Measurements from ENCODE around the gene PLEKHA1.
A peak's percentile ranks its signal among the peaks of the same experiment; 100 is the strongest.

PLEKHA1 gene

DNA sequence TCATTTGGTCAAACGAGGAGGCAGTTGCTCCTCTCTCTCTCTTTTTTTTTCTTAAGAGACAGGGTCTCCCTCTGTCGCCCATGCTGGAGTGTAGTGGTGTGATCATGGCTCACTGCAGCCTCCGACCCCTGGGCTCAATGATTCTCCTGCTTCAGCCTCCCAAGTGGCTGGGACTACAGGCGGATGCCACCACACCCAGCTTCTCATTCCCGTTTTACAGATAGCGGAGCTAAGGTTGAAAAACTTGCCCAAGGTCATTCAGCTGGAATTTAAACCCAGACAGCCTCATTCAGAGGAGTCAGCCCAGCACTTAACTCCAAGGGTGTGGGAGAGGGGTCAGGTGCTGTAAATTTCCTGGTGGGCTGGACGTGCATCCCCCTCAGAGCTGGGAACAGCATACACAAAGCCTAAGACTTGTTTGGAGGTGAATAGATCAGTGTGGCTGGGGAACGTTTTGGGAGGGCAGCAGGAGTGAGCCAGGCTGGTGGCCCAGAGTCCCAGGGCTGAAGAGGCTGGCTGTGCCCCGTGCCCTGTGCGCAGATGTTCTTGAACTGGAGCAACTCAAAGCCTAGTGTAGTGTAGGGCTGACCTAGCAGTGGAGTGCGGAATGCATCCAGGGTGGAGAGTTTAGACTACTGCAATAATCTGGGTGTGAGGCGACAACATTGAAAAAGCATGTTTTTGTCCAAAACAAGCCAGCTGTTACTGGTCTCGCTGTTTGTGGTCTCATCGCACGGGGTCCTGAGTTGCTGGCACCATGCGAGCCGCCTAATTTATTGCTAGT is 89.2 kb downstream of the PLEKHA1 start:
- no peak for DNase-seq

DNA sequence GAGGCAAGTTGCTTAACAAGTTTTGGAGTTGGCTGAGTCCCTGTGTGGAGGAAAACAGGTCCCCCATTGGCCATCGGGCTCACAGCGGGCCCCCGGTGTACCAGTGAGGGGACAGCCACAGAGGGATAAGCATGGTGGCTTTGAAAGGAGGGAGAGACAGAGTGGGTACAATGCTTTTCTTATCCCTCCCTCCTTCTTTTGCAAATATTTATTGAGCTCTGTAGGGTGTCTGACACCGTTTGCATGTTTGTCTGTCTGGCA is 89.7 kb downstream of the PLEKHA1 start:
- no peak for DNase-seq

DNA sequence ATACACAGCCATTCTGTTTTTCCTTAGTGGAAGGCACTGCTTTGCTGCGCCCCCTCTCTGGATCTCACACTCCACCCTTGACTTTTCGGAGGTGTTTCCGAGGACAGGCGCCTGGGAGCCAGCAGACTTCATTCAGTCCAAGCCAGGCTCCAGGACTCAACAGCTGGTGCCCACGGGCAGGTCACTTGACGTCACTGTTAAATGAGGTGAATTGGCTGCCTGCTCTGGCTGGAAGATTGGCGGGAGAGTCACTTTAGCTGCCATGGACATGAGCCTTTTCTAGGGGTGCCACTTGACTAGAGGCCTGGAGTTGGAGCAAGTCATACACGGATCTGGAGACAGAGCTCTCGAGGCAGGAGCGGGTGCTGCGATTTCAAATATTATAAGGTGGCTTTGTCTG is 90.1 kb downstream of the PLEKHA1 start:
- no peak for DNase-seq

DNA sequence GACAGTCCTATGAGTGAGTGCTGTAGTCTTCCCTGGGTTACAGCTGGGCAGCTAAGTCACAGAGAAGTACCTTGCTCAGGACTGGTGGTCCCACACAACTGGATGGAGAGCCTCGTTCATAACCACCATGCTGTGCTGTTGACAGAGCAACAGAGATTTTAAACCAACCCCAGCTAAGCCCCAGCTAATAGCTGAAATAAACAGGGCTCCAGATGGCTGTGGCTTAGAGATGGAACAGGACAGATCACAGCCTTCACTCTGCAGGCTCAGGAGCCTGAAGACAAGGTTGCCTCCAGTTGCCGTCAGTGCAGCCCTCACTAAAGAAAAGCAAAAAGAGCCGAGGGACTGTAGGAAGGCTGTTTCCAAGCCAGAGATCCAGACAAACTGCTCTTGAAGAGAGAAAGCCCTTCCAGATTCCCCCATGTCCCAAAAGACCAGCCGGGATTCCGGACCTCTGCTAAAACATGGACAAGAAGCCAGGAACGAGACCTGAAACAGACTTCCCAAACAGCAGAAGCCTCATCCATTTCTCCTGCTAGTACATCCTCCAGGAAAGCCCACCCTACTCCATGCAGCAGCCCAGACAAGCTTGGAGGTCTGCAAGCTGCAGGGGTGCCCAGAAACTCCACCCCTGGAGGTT is 91.0 kb downstream of the PLEKHA1 start:
- no peak for DNase-seq

DNA sequence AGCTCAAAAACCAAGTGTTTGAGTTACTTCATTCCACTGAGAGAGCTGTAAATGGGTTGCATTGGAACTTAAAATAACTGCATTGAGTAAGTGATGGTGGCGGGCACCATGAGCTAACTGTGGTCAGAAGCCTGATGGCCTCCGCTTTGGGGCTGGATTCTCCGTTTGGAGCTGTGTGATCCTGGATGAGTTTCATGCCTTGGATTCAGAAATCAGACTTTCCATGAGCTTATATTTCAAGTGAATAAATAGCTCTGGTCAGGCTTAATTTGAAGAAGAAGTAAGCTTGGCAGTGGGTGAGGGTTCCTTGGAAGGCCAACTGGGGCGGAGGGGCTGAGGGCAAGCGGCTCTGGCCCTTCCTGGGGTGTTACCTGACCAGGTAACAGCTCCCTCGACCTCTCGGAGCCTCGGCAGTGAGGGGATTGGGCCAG is 92.5 kb downstream of the PLEKHA1 start:
- DNase-seq: peak; percentile 62 to 75

DNA sequence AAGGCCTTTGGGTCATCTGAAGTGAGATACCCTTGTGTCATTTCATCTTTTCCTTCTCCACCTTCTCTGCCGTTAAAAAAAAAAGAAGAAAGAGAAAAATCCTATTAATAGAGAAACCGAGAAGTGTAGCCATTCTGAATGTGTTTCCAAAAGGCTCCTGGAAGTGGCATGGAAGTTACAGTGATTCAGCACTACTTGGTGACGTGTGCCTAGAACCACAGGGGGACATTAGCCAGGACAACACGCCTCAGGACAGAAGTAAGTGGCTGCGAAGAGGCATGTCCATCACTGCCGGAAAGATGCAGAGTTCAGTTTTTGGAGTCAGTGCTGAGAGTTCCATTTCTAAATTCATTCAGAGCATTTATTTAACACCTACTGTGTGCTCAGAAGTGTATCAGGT is 93.2 kb downstream of the PLEKHA1 start:
- DNase-seq: no peak

DNA sequence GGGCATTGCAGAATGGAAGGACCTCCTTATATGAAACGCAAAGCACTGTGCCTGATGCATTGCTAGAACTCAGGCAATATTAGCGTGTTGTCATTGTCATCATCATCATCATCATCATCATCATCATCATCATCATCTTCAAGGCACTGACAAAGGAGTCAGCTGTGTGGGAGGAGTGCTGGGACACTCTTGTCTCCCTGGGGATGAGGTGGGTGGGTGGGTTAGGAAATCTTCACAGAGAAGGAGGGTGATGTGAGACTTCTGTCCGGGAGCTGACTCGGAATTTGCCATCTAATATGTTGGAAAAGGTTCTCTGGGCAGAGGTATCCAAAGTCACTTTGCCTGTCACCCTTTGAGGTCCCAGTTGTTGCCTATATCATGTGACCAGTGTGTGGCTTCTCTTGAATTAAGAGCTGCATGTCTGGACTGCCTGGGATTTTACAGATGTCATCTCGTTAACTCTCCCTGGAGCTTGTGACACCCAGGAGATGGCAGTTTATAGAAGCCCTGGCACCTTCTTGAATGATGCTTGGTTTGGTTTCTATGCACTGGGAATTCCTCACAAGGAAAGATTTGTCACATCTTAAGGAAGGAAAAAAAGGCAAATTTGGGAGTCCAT is 93.9 kb downstream of the PLEKHA1 start:
- DNase-seq: peak in 1 of 2 donors; percentile 62

- DNase-seq: peak; percentile 90 to 98
Measured at GRCh38 chr10:122468926-122469781, 94.6 kb downstream of the PLEKHA1 start.

GRCh38 chr10:122469848-122470247 is 95.3 kb downstream of the PLEKHA1 start:
- no peak for DNase-seq

DNA sequence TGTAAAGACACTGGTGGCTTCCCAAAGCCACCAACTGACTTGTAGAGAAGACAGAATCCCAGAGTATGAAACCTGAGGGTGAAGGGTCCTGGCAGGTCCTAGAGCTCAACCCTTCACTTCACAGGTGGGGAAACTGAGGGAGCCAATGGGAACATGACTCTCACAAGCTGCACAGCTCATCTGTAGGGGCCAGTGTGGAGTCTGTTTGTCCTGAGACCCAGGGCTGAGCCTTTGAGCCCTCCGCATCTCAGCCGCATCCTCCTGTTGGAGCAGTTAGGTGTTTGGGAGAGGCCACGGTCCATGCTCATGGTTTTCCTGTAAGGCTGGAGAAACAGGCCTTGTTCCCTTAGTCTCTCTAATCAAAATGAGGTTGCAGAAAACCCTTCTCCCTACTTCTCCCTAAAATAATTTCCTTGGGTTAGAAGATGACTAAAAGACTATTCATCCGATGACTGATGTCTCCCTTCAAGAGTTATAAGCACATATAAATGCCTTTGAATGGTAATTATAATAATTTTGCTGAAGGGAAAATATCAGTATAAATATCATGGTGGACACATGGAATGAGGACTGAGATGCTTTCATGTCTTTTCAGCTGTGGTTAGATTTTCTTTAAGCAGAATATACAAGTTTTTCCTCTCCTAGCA is 97.1 kb downstream of the PLEKHA1 start:
- DNase-seq: no peak

- DNase-seq: no peak
Measured at GRCh38 chr10:122473116-122473515, 98.6 kb downstream of the PLEKHA1 start.

- no peak for DNase-seq
Measured at GRCh38 chr10:122474131-122474818, 99.8 kb downstream of the PLEKHA1 start.

- no peak for DNase-seq
Measured at GRCh38 chr10:122475100-122475499, 100.6 kb downstream of the PLEKHA1 start.

DNA sequence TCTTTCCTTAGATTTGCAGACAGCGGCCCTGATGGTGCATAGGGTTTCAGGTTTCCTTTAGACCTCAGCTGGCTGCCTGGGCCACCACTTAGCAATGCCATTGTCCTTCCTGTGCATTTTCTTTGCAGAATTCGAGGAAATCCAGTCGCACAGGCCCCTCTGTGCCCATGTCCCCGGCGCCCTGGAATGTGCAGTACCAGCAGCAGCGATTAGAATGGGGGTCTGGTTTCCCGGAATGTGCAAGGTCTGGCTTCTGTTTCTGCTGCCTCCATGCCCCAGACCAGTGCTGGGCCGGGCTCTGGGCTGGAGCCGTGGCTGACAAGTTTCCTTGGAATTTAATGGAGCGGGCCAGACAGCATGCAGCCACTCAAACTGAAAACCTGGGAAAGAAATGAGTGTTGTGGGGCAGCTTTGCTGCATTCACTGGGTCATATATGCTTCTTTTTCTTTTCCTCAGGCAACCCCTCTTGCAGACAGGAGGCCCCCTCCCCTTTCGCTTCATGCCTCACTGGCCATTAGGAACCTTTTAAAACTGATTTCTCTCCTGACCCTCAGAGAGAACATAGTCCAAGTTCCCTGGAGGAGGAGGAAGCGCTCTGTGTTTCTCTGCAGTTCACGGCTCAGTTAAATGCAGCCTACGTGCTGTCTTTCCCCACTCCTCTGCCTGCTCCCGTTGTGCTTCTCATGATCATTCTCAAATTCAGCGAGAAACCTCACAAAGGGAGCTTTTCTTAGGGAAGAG is 101.3 kb downstream of the PLEKHA1 start:
- DNase-seq: no peak

- no peak for DNase-seq
Measured at GRCh38 chr10:122476333-122476695, 101.8 kb downstream of the PLEKHA1 start.

DNA sequence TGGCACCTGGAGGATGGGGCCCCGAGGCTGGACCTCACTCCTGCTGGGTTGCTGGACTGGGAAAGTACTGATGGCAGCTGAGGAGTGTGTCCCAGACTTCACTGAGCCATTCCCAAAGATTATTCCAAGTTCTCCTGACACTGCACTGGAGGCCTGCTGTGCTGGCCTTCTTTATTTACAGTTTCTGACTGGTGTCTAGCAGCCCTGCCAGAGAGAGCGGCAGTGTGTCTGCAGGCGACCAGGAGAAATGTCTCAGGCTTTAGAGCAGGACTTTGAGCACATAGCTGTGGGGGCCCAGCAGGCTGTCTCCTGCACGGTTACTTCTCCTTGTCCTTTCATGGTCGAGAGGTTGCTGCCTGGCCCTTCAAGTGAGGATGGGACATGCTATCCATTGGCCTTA is 102.9 kb downstream of the PLEKHA1 start:
- no peak for DNase-seq

DNA sequence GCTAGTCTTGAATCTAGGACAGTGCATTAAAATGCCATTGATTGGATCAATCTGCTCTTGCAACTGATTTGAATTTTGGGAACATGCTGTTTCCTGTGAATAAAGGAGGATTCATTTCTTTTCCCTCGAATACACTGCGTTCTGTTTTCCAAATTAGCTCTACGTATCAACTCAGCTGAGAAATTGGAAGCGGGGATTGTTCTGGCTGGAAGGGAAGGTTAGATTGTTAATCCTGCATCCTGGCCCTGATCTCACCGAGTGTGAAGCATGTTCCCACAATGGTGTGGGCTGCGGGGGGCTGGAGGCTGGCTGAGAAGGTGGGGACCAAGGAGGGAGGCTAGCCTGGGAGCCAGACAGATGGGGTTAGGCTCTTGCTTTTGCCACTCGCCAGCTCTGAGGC is 104.5 kb downstream of the PLEKHA1 start:
- DNase-seq: no peak

DNA sequence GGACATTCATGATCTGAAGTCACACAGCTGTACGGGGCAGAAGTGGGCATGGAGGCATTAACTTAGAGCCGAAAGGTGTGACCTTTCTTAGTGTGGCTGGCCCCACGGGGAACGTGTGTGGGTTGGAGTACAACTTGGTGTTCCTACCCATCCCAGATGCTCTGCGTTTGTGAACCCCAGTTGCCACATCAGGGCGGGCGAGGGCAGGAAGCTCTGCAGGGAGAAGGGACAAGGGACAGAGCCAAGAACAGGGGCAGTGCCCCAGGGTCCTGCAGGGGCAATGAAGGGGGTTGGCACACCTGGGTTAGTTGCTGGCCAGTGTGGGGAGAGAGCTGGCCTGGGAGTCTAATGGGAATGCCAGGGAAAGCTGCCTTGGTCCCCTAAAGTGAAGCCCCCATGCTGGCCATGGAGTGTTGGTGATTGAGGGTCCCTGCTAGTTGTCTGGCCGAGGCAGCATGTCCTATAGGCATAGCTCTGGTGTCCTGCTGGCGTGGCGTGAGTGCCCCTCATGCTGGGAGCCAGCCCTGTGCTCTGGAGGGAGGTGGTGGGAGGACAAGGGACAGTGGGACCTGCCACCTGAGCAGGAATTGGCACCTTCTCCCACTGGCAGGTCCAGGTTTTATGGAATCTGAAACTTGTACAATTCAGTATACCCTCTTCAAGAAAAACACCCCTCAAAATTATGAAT is 105.8 kb downstream of the PLEKHA1 start:
- no peak for DNase-seq

DNA sequence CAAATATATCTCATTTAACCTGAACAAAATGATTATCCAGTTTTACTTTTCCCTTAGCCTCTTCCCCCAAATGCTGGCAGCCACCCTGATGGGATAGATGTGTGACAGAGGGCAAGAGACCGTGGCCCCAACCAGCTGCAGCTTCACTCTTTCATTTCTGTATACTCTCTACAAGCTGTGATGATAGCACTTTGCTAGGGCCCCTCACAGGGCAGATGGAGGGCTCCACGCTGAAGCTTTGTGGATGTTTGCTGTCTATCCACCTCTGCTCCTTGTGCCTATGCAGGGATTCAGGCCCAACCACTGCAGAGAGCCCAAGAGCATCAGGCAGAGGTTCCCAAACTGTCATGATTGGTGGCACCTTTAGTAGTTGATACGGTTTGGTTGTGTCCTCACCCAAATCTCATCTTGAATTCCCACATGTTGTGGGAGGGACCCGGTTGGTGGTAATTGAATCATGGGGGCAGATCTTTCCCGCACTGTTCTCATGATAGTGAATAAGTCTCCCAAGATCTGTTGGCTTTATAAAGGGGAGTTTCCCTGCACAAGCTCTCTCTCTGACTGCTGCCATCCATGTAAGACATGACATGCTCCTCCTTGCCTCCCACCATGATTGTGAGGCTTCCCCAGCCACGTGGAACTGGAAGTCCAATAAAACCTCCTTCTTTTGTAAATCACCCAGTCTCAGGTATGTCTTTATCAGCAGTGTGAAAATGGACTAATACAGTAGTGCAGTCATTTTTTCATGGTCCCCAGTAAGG is 107.0 kb downstream of the PLEKHA1 start:
- no peak for DNase-seq
